Stimulated activated CD4-positive, alpha-beta T cell treated with anti-CD3 and anti-CD28 coated beads, Interleukin-4, amount 100 ng/mL, for 24 hours (primary cell): ENCODE data around the gene ZMIZ1.

Experiments used
- DNase-seq: peaks from one replicate; pipeline ENCODE4 v3.0.0-alpha.2; 2020

Gene ZMIZ1

GRCh38 chr10:79298403-79299244 is 229.9 kb downstream of the ZMIZ1 start:
- DNase-seq, result peak; percentile 56

- DNase-seq, result no peak
Observed at GRCh38 chr10:79299397-79300241, 230.9 kb downstream of the ZMIZ1 start.

- DNase-seq, result no peak
Observed at GRCh38 chr10:79300711-79301110, 231.9 kb downstream of the ZMIZ1 start.

- DNase-seq, result no peak
Observed at GRCh38 chr10:79301754-79302530, 233.2 kb downstream of the ZMIZ1 start.

GRCh38 chr10:79303631-79304478 is 235.1 kb downstream of the ZMIZ1 start:
- DNase-seq, result no peak

GRCh38 chr10:79304479-79305087 is 235.8 kb downstream of the ZMIZ1 start:
- DNase-seq, result no peak

GRCh38 chr10:79305515-79305914 is 236.7 kb downstream of the ZMIZ1 start:
- no peak for DNase-seq

GRCh38 chr10:79305988-79306387 is 237.2 kb downstream of the ZMIZ1 start:
- DNase-seq, result no peak

GRCh38 chr10:79306644-79307220 is 238.0 kb downstream of the ZMIZ1 start:
- DNase-seq, result no peak

GRCh38 chr10:79308016-79308415 is 239.2 kb downstream of the ZMIZ1 start:
- no peak for DNase-seq

GRCh38 chr10:79308969-79309665 is 240.4 kb downstream of the ZMIZ1 start:
- DNase-seq, result no peak

- DNase-seq, result no peak
Observed at GRCh38 chr10:79310200-79310865, 241.6 kb downstream of the ZMIZ1 start.

GRCh38 chr10:79310911-79311573 is 242.3 kb downstream of the ZMIZ1 start:
- DNase-seq, result no peak

GRCh38 chr10:79311581-79312407 is 243.0 kb downstream of the ZMIZ1 start:
- no peak for DNase-seq

- no peak for DNase-seq
Observed at GRCh38 chr10:79312601-79313187, 243.9 kb downstream of the ZMIZ1 start.

- no peak for DNase-seq
Observed at GRCh38 chr10:79313320-79313719, 244.6 kb downstream of the ZMIZ1 start.

GRCh38 chr10:79313911-79314439 is 245.2 kb downstream of the ZMIZ1 start:
- no peak for DNase-seq
